Bronchial epithelial cell (primary cell): ENCODE results near the gene NDNF. TPM values are rescaled to one million over a fixed set of nuclear protein-coding genes. Genes with fewer than 3 reads are reported as not detected.

Experiments
- DNase-seq: peaks from one replicate; pipeline ENCODE4 v3.0.0-alpha.2; 2010; ENCODE audit warnings: low read depth
- FAIRE-seq: peaks from 2 replicates; lab custom pipeline; 2011; peaks lifted over from hg19 to GRCh38; lab: Jason Lieb, UNC
- H3K27me3 ChIP-seq: 2 replicates; pipeline ENCODE4 v1.5.1; 2011; ENCODE audit warnings: low read length; ENCODE audit not compliant: control insufficient read depth, insufficient read depth
- H3K36me3 ChIP-seq: 2 replicates; pipeline ENCODE4 v1.5.1; 2011; ENCODE audit warnings: low read length; ENCODE audit not compliant: control insufficient read depth, insufficient read depth
- H3K4me3 ChIP-seq: 2 replicates; pipeline ENCODE4 v1.5.1; 2011; ENCODE audit warnings: mild to moderate bottlenecking, low read depth, low read length, control low read depth
- total RNA-seq: library from RNA; depleted of rRNA; stranded (reverse); fragments of >200 nt; gene quantifications from 2 replicates; pipeline ENCODE4 v1.2.1, GENCODE V29; 2014
- TF ChIP-seq, protein P1 (sequence below): IDR thresholded peaks from 2 replicates; pipeline ENCODE4 v1.5.1; 2011; ENCODE audit warnings: mild to moderate bottlenecking, moderate library complexity, low read length, control low read depth, inconsistent platforms; ENCODE audit not compliant: insufficient read depth, severe bottlenecking

Gene NDNF
- total RNA-seq, 1 donor from 2014 or later = not detected

DNA sequence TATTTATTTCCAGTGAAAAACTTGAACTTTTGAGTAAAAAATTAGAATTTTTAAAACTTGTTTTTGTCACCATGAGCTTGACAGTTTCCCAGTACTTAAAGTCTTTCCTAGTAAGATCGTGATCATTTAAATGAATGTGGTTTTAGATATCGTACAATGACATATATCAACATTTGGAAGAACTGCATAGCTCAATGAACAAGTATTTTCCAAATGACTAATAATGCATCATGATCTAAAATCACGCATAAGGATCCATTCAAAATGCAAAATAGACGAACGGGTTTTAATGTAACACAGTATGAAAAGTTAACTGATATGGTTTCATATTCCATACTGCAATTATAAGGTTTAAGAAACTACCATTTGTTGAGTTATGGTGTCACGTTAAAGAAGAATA is 4.1 kb upstream of the NDNF start:
- Histone ChIP-seq H3K27me3 (peaks cover 17% of the 10 kb centered on the region), H3K36me3 (no peaks in the 10 kb centered on the region), H3K4me3 (no peak overlapping the region)
- DNase-seq (peak; percentile 65), FAIRE-seq (no peak)
- TF ChIP-seq, protein P1, sequence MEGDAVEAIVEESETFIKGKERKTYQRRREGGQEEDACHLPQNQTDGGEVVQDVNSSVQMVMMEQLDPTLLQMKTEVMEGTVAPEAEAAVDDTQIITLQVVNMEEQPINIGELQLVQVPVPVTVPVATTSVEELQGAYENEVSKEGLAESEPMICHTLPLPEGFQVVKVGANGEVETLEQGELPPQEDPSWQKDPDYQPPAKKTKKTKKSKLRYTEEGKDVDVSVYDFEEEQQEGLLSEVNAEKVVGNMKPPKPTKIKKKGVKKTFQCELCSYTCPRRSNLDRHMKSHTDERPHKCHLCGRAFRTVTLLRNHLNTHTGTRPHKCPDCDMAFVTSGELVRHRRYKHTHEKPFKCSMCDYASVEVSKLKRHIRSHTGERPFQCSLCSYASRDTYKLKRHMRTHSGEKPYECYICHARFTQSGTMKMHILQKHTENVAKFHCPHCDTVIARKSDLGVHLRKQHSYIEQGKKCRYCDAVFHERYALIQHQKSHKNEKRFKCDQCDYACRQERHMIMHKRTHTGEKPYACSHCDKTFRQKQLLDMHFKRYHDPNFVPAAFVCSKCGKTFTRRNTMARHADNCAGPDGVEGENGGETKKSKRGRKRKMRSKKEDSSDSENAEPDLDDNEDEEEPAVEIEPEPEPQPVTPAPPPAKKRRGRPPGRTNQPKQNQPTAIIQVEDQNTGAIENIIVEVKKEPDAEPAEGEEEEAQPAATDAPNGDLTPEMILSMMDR = no peak

- no peak for FAIRE-seq
- Histone ChIP-seq H3K27me3 (peaks cover 28% of the 10 kb centered on the region), H3K36me3 (no peaks in the 10 kb centered on the region), H3K4me3 (no peak overlapping the region)
- no peak for DNase-seq
- TF ChIP-seq, protein P1 = no peak
Observed at GRCh38 chr4:121073672-121074381, 1.5 kb upstream of the NDNF start.

- H3K4me3 ChIP-seq = peak overlapping the region; percentile 40
- TF ChIP-seq, protein P1 = no peak
- DNase-seq (no peak), FAIRE-seq (no peak)
- H3K36me3 ChIP-seq = no peaks in the 10 kb centered on the region
- H3K27me3 ChIP-seq = peaks cover 28% of the 10 kb centered on the region
Observed at GRCh38 chr4:121073004-121073435, 685 bp upstream of the NDNF start.

GRCh38 chr4:121071640-121072223 is 603 bp downstream of the NDNF start:
- Histone ChIP-seq H3K36me3 (no peaks in the 10 kb centered on the region), H3K4me3 (peak overlapping the region; percentile 40), H3K27me3 (peaks cover 28% of the 10 kb centered on the region)
- no peak for FAIRE-seq
- TF ChIP-seq, protein P1 = no peak
- no peak for DNase-seq

- no peak for FAIRE-seq
- Histone ChIP-seq H3K27me3 (peaks cover 28% of the 10 kb centered on the region), H3K36me3 (no peaks in the 10 kb centered on the region), H3K4me3 (peak overlapping the region; percentile 40)
- TF ChIP-seq, protein P1 = peak; percentile 45
- no peak for DNase-seq
Observed at GRCh38 chr4:121070696-121071639, 1.4 kb downstream of the NDNF start.
